ENCODE measurements around the gene HSD17B3.

GRCh38 chr9:96350866-96351265 lies 48.9 kb upstream of the HSD17B3 start:
- TF ChIP-seq CTCF (IDR thresholded peaks at IDR 0.05 in 8 of 11, conservative IDR thresholded peaks at IDR 0.05 in 3 of 11), result no peak
- no peak for TF ChIP-seq POLR2A (IDR thresholded peaks at IDR 0.05)
- no peak for TF ChIP-seq POLR2AphosphoS5 (IDR thresholded peaks at IDR 0.05)

Data from spleen (tissue), 7 donors.